HG02642 (cell line): ENCODE data around the gene HSD17B7.
"Not testable (repeated sequence)": the region's sequence is repeated elsewhere in the genome, so short reads cannot be mapped to it uniquely, and the experiment has no call there.

Experiments
- ATAC-seq: cut with Tn5 transposase; IDR thresholded peaks from one replicate; pipeline ENCODE4 v1.9.1; 2021; ENCODE audit warnings: mild to moderate bottlenecking; ENCODE audit not compliant: unreplicated experiment, poor library complexity

The HSD17B7 gene

GRCh38 chr1:162799995-162800830 is 9.7 kb downstream of the HSD17B7 start:
- not testable (repeated sequence) for ATAC-seq

DNA sequence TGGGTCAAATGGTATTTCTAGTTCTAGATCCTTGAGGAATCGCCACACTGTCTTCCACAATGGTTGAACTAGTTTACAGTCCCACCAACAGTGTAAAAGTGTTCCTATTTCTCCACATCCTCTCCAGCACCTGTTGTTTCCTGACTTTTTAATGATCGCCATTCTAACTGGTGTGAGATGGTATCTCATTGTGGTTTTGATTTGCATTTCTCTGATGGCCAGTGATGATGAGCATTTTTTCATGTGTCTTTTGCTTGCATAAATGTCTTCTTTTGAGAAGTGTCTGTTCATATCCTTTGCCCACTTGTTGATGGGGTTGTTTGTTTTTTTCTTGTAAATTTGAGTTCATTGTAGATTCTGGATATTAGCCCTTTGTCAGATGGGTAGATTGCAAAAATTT is 17.0 kb downstream of the HSD17B7 start:
- not testable (repeated sequence) for ATAC-seq

GRCh38 chr1:162812357-162812756 is 21.9 kb downstream of the HSD17B7 start:
- ATAC-seq, result not testable (repeated sequence)

GRCh38 chr1:162818136-162818535 is 27.6 kb downstream of the HSD17B7 start:
- ATAC-seq, result not testable (repeated sequence)

DNA sequence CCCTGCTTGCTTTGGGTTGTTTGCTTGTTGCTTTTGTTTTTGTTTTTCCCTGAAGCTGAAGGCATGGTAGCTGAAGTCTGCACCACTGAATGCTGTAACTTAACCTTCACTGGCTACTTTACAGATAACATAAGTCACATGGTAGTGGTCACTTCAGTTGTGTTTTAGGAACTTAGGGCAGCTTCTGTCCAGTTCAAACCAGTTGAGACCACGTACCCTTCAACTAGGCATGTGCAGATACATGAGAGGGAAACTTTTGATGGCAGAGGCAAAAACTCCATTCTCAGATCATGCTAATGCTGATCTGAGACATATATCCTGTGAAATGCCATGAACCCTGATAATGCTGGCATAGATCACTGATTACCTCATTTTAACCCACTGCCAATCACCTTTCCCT is 28.2 kb downstream of the HSD17B7 start:
- ATAC-seq, result not testable (repeated sequence)

- no peak for ATAC-seq
These were observed 32.1 kb downstream of the HSD17B7 start for GRCh38 chr1:162822391-162823200.

- no peak for ATAC-seq
These were observed 32.7 kb downstream of the HSD17B7 start for GRCh38 chr1:162823231-162823630.

- ATAC-seq, result no peak
These were observed 33.4 kb downstream of the HSD17B7 start for GRCh38 chr1:162823771-162824525.

- no peak for ATAC-seq
These were observed 38.8 kb downstream of the HSD17B7 start for GRCh38 chr1:162829268-162829667.

GRCh38 chr1:162832470-162832869 is 42.0 kb downstream of the HSD17B7 start:
- ATAC-seq, result no peak

GRCh38 chr1:162835157-162835899 is 44.8 kb downstream of the HSD17B7 start:
- peak; percentile 60 for ATAC-seq

DNA sequence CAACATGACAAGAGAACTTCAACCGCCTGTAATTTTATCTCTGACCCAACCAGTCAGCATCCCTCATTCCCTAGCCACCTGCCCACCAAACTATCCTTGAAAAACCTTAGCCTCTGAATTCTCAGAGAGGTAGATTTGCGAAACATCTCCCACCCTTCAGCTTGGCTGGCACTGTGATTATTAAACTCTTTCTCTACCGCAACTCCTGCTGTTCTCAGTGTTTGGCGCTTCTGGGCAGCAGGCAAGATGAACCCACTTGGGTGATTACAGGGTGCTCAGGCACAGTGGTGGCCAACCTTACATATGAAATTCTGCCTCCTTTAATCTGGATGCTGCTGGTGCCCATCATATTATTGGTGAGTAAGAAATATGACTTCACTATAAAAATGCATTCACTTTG is 48.4 kb downstream of the HSD17B7 start:
- ATAC-seq, result no peak

DNA sequence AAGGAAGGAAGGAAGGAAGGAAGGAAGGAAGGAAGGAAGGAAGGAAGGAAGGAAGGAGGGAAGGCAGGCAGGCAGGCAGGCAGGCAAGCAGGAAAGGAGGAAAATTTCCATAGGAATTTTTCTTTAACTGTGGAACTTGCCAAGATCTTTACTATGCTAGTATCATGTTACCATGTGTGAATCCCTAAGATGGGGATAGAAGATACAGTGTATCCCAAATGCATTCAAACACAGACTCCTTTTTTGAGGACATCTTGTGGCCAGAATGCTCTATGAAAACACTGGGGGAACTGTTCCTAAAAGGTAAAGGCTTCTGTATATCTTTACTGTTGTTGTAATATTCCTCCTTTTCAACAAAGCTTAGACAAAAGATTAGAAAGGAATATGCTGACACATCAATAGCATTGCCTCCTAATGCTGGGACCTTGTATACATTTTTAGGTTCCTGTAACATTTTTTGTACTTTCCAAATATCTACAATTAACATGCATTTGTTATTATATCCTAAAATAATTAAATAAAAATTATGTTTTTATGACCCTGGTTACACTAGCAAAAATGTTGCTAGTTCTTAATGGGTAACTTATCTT is 49.8 kb downstream of the HSD17B7 start:
- no peak for ATAC-seq

DNA sequence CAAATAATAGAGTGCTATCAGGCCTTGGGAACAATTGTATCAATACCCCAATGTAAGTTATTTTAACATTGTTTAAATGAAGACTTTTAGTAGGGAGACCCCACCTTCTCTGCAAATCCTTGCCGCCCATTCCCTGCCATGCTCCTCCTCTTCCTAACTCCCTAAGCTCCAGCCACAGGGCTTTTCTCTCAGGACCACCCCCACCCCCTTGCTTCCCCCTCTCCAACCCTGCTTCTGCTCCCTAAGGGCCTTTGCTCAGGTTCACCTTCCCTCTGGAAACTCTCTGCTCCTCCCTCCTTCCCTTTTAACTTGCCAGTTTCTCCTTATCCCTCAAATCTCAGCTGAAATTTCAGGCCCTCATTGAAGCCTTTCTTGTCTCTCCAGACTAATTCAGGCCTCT is 53.7 kb downstream of the HSD17B7 start:
- no peak for ATAC-seq

DNA sequence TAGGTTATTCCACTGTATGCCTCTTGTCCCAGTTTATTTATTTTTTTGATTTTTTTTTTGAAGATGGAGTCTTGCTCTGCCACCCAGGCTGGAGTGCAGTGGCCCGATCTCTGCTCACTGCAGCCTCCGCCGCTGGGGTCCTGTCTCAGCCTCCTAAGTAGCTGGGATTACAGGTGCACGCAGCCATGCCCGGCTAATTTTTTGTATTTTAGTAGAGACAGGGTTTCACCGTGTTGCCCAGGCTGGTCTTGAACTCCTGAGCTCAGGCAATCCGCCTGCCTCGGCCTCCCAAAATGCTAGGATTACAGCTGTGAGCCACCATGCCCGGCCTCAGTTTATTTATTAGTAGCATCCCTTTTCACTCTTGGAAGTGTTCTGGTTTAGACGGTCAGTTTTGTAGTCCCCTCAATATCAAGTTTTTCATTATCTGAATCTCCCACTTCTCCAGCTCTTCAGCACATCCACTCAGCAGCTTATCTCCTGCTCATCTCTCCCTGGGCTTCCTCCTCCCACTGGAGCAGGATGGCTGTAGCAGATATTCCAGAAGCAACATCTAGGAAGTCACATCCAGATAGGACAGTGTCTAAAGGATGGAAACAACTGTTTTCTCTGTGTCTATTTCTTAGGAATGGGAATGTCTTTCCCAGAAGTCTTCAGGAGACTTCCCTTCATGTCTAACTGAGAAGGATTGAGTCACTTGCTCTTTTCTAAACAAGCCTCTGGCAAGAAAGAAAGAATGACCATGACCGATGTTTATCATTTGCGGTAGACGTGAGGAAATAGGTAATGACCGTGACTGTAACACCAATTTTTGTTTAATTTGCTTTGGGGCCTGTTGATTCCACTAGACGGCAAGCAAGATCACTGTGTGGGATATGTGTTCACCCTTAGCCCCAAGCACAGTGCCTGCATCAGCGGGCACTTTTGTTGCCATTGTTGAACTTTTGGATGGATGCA is 56.0 kb downstream of the HSD17B7 start:
- ATAC-seq, result no peak

DNA sequence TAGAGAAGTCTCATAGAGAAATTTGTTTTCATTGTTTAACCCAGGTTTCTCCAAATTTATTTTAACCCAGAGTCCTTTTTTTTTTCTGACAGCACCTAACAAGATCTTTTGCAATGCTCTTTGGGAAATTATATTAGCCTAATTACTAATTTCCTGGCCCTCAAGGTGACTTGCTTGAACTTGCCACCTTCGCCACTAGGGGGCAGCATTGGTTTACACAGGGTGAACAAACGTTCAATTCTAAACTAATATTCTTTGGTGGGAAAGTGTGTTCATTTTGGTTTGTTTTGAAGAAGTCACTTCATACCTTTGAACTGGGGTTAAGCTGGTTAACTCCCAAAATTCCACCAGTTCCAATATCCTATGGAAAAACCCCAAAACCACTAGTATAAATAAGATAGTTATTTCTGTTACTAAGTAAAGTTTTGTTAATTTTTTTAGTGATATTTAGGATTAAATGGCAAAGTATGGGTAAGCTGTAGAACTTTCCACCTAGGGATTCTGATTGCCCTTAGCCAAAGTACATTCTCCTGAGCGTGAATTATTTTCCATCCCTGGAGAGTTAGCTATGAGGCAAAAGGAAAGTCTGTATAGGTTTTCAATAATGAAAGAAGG is 57.4 kb downstream of the HSD17B7 start:
- peak; percentile 53 for ATAC-seq

DNA sequence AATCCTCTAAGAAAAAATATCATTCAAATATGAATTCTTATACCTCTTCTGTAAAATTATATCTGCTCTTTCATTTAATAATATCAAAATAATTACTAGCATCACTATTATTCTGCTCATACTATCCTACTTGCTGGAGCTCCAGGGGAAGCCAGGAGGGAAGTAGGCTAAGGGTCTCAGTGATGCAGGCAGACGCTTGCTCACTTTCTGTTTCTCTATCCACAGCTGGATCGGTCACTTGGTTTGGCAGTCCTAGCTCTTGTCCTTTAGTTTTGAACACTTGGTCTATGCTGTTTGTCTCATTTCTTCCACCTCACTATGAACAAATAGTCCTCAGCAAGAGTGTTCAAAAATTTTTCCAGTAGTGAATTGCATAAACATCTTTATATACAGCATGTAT is 59.2 kb downstream of the HSD17B7 start:
- ATAC-seq, result no peak

- no peak for ATAC-seq
These were observed 60.8 kb downstream of the HSD17B7 start for GRCh38 chr1:162851341-162851740.
